Endothelial cell of umbilical vein (primary cell): ENCODE results near the gene TTC21A. TPM values are rescaled to one million over a fixed set of nuclear protein-coding genes. Genes with fewer than 3 reads are reported as not detected.

Experiments used
- BruUV-seq: library from RNA; stranded (reverse); fragments of 400-500 nt; replicated peaks from 2 replicates; lab custom pipeline; 2021; lab: Mats Ljungman, UMichigan
- CTCF ChIA-PET: fragments of 300-600, 350-600 bp; sonication (Branson Sonifier 250); formaldehyde crosslinking; loops from one replicate; lab custom pipeline; 2021; ENCODE audit warnings: antibody characterized with exemption, inconsistent platforms; lab: Charles Lee
- POLR2A ChIA-PET: fragments of 300-600, 350-600 bp; sonication (Branson Sonifier 250); formaldehyde crosslinking; loops from one replicate; lab custom pipeline; 2021; ENCODE audit warnings: antibody characterized with exemption, inconsistent platforms; lab: Charles Lee
- DNase-seq: peaks from one replicate; pipeline ENCODE4 v3.0.0-alpha.2; 2011; ENCODE audit warnings: low read depth, low spot score
- FAIRE-seq: peaks from 2 replicates; lab custom pipeline; 2011; peaks lifted over from hg19 to GRCh38; lab: Jason Lieb, UNC
- H2AFZ ChIP-seq: 2 replicates; pipeline ENCODE4 v1.6.0; 2012; ENCODE audit warnings: low read depth, low read length, control low read depth, inconsistent platforms
- H3K27ac ChIP-seq: 2 replicates; pipeline ENCODE4 v1.5.1; 2011; ENCODE audit warnings: low read depth, mild to moderate bottlenecking, control low read depth, low read length, moderate library complexity; ENCODE audit not compliant: insufficient read depth
- H3K27me3 ChIP-seq, 2 experiments: 2 replicates each; pipeline versions ENCODE4 v1.6.0 to v1.6.1; 2011; ENCODE audit warnings: low read length in 2 of 2, mixed read lengths in 1 of 2; ENCODE audit not compliant: control insufficient read depth in 2 of 2, insufficient read depth in 2 of 2
- H3K36me3 ChIP-seq, 2 experiments: 2 replicates in 1 of 2; 3 replicates in 1 of 2; pipeline ENCODE4 v1.5.1; 2011; ENCODE audit warnings: low read length in 2 of 2, mild to moderate bottlenecking in 1 of 2, moderate library complexity in 1 of 2; ENCODE audit not compliant: control insufficient read depth in 2 of 2, insufficient read depth in 2 of 2; ENCODE audit errors: extremely low read depth in 1 of 2
- H3K4me1 ChIP-seq: 3 replicates; pipeline ENCODE4 v1.5.1; 2011; ENCODE audit warnings: mild to moderate bottlenecking, low read length; ENCODE audit not compliant: control insufficient read depth, insufficient read depth; ENCODE audit errors: extremely low read depth
- H3K4me2 ChIP-seq: 2 replicates; pipeline ENCODE4 v1.6.1; 2011; ENCODE audit warnings: low read length, control low read depth, mixed read lengths; ENCODE audit not compliant: insufficient read depth
- H3K4me3 ChIP-seq, 3 experiments: fragments of 200-600 bp in 1 of 3; sonication (generic), shearing (Covaris generic) in 1 of 3; replicated peaks in 1 of 3; 2 replicates each; pipeline ENCODE4 v1.5.1; 2011 to 2016; ENCODE audit warnings: control low read depth in 3 of 3, low read length in 3 of 3, mild to moderate bottlenecking in 2 of 3, inconsistent platforms in 1 of 3, low read depth in 1 of 3, moderate library complexity in 1 of 3; ENCODE audit not compliant: insufficient read depth in 1 of 3
- H3K79me2 ChIP-seq: 2 replicates; pipeline ENCODE4 v1.6.0; 2012; ENCODE audit warnings: low read length, inconsistent platforms; ENCODE audit not compliant: control insufficient read depth, insufficient read depth
- H3K9ac ChIP-seq: replicated peaks from 2 replicates; pipeline ENCODE3; 2011; ENCODE audit warnings: low read length, control low read depth; ENCODE audit not compliant: insufficient read depth; ENCODE audit errors: extremely low read depth
- H3K9me1 ChIP-seq: replicated peaks from 3 replicates; pipeline ENCODE4 v1.6.0; 2011; ENCODE audit warnings: mild to moderate bottlenecking, low read length; ENCODE audit not compliant: control insufficient read depth, insufficient read depth; ENCODE audit errors: extremely low read depth
- H3K9me3 ChIP-seq: replicated peaks from 2 replicates; pipeline ENCODE4 v1.5.1; 2012; ENCODE audit warnings: low read length, inconsistent platforms; ENCODE audit not compliant: control insufficient read depth, insufficient read depth
- H4K20me1 ChIP-seq: replicated peaks from 2 replicates; pipeline ENCODE3; 2011; ENCODE audit warnings: mild to moderate bottlenecking, low read length; ENCODE audit not compliant: control insufficient read depth, insufficient read depth; ENCODE audit errors: extremely low read depth
- EZH2 ChIP-seq: IDR thresholded peaks from 2 replicates; pipeline ENCODE4 v1.6.1; 2012; ENCODE audit warnings: borderline replicate concordance, low read depth, mild to moderate bottlenecking, moderate library complexity, low read length, inconsistent platforms; ENCODE audit not compliant: severe bottlenecking
- FOS ChIP-seq: IDR thresholded peaks from 2 replicates; pipeline ENCODE4 v1.6.1; 2011; ENCODE audit warnings: mild to moderate bottlenecking, low read length, moderate library complexity, borderline replicate concordance; ENCODE audit not compliant: insufficient read depth
- GATA2 ChIP-seq: IDR thresholded peaks from 2 replicates; pipeline ENCODE4 v1.7.0; 2011; ENCODE audit warnings: low read depth, mild to moderate bottlenecking, moderate library complexity, mixed read lengths, low read length; ENCODE audit not compliant: insufficient read length, insufficient read depth
- JUN ChIP-seq: IDR thresholded peaks from 2 replicates; pipeline ENCODE4 v1.6.1; 2011; ENCODE audit warnings: borderline replicate concordance, low read depth; ENCODE audit not compliant: insufficient read length, insufficient read depth
- MAX ChIP-seq: IDR thresholded peaks from 2 replicates; pipeline ENCODE4 v1.6.1; 2011; ENCODE audit not compliant: insufficient read depth, insufficient read length
- MYC ChIP-seq: IDR thresholded peaks from one replicate; pipeline ENCODE4 v1.6.1; 2011; ENCODE audit warnings: mild to moderate bottlenecking, low read depth, low read length
- POLR2A ChIP-seq: IDR thresholded peaks from 2 replicates; pipeline ENCODE4 v1.6.1; 2012; ENCODE audit warnings: low read depth, mild to moderate bottlenecking, control low read depth, low read length
- POLR2AphosphoS5 ChIP-seq: IDR thresholded peaks from 2 replicates; pipeline ENCODE4 v1.6.1; 2012; ENCODE audit warnings: low read depth, mild to moderate bottlenecking, control low read depth, low read length, moderate library complexity; ENCODE audit not compliant: insufficient read depth
- dilution Hi-C: fragments of 300-500 bp; cut with MboI; formaldehyde crosslinking; loops from one replicate; pipeline ENCODE4 v1.15.0; 2019; ENCODE audit warnings: low sequenced_read_pairs; ENCODE audit not compliant: extremely low pct_ligation_motif_present
- intact Hi-C: fragments of 100-400 bp; cut with micrococcal nuclease; formaldehyde crosslinking; loops from one replicate; pipeline ENCODE4 v1.10.0; 2022
- polyA plus RNA-seq, 4 experiments: library from polyadenylated mRNA; depleted of rRNA in 3 of 4; stranded (reverse) in 3 of 4; unstranded in 1 of 4; fragments of >200 nt; gene quantifications; 2 replicates each; pipeline versions ENCODE4 v1.2.1 to v1.2.3, GENCODE V29; 2011 to 2012; ENCODE audit warnings: missing spikeins in 1 of 4
- total RNA-seq: library from RNA; stranded (reverse); gene quantifications from 2 replicates; pipeline ENCODE4 v1.2.3, GENCODE V29; 2021
- TF ChIP-seq, protein P1 (sequence below), 2 donors: IDR thresholded peaks; 1 replicate in 1 of 2; 2 replicates in 1 of 2; pipeline ENCODE4 v1.5.1; 2011; ENCODE audit warnings: low read length in 2 of 2, mild to moderate bottlenecking in 2 of 2, moderate library complexity in 2 of 2, control low read depth in 1 of 2, inconsistent platforms in 1 of 2, low read depth in 1 of 2; ENCODE audit not compliant: insufficient read depth in 1 of 2; ENCODE audit errors: extremely low read depth in 1 of 2

Gene TTC21A
- total and polyA plus RNA-seq, 2 donors (not counting 3 experiments of a cell fraction or from before 2014, with no cell fraction given): 4.7 to 7.8 TPM

DNA sequence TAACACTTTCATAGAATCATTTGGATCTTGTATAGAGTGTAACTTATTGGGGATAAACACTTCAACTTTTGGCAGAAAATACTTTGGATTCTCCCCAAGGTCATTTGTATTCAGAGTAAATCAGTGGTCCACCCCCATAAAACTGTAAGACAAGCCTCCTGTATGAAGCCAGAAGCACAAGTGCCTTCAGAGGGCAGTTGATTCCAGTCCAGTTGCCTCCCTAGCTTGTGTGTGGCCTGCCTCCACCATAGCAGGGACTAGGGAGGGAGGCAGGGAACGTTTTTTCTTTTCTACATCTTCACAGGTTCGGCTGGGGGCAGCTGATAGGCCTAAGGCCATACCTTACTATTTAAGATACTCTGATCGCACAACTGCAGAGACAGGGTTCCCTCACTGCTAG lies 11.7 kb upstream of the TTC21A start:
- no peaks in the 10 kb centered on the region for H3K27me3 ChIP-seq
- H3K4me3 ChIP-seq: no peak overlapping the region
- intact Hi-C loops (no loop called here), dilution Hi-C loops (no loop called here)
- no peak for DNase-seq
- no peak overlapping the region for H3K9ac ChIP-seq
- TF ChIP-seq MAX: no peak
- no peak for TF ChIP-seq JUN
- no peak for TF ChIP-seq MYC
- TF ChIP-seq FOS: no peak
- TF ChIP-seq, protein P1, sequence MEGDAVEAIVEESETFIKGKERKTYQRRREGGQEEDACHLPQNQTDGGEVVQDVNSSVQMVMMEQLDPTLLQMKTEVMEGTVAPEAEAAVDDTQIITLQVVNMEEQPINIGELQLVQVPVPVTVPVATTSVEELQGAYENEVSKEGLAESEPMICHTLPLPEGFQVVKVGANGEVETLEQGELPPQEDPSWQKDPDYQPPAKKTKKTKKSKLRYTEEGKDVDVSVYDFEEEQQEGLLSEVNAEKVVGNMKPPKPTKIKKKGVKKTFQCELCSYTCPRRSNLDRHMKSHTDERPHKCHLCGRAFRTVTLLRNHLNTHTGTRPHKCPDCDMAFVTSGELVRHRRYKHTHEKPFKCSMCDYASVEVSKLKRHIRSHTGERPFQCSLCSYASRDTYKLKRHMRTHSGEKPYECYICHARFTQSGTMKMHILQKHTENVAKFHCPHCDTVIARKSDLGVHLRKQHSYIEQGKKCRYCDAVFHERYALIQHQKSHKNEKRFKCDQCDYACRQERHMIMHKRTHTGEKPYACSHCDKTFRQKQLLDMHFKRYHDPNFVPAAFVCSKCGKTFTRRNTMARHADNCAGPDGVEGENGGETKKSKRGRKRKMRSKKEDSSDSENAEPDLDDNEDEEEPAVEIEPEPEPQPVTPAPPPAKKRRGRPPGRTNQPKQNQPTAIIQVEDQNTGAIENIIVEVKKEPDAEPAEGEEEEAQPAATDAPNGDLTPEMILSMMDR (IDR thresholded peaks at IDR 0.05; ENCODE audit: extremely low read depth in 1 of 2, insufficient read depth in 1 of 2, low read depth in 1 of 2, low read length in 2 of 2): no peak
- TF ChIP-seq POLR2AphosphoS5: no peak
- no peak for TF ChIP-seq EZH2
- TF ChIP-seq POLR2A: no peak
- no peak for TF ChIP-seq GATA2
- POLR2A ChIA-PET: no interaction called here
- no peak for FAIRE-seq
- H3K79me2 ChIP-seq: peaks cover under 1% of the 10 kb centered on the region
- no peaks in the 10 kb centered on the region for H3K4me1 ChIP-seq
- BruUV-seq: no TSS peak
- no peaks in the 10 kb centered on the region for H3K9me1 ChIP-seq
- H2AFZ ChIP-seq: no peak overlapping the region
- peaks cover 28 to 43% of the 10 kb centered on the region in 2 experiments for H3K36me3 ChIP-seq
- CTCF ChIA-PET: no interaction called here
- H3K4me2 ChIP-seq: no peak overlapping the region
- H3K9me3 ChIP-seq: no peaks in the 10 kb centered on the region
- H3K27ac ChIP-seq: no peak overlapping the region
- no peaks in the 10 kb centered on the region for H4K20me1 ChIP-seq
